Activated CD4-positive, alpha-beta memory T cell treated with anti-CD3 and anti-CD28 coated beads for 36 hours (primary cell): ENCODE results near the gene CSNK2A3. TPM values are rescaled to one million over a fixed set of nuclear protein-coding genes. Genes with fewer than 3 reads are reported as not detected.

Experiments used
- CTCF ChIA-PET: fragments of 350-600 bp; sonication (Branson Sonifier 250); formaldehyde crosslinking; loops from one replicate; lab custom pipeline; 2021; ENCODE audit warnings: antibody characterized with exemption, inconsistent platforms; lab: Charles Lee
- POLR2A ChIA-PET: fragments of 350-600 bp; sonication (Branson Sonifier 250); formaldehyde crosslinking; loops from one replicate; lab custom pipeline; 2021; ENCODE audit warnings: antibody characterized with exemption; lab: Charles Lee
- DNase-seq: peaks from one replicate; pipeline ENCODE4 v3.0.0-alpha.2; 2020
- H3K27ac Mint-ChIP-seq: one replicate; pipeline ENCODE4 v1.8.0; 2021; ENCODE audit warnings: mixed read lengths
- H3K27me3 Mint-ChIP-seq: one replicate; pipeline ENCODE4 v1.8.0; 2021; ENCODE audit warnings: mixed read lengths
- H3K36me3 Mint-ChIP-seq: one replicate; pipeline ENCODE4 v1.8.0; 2021; ENCODE audit warnings: mixed read lengths
- H3K4me1 Mint-ChIP-seq: one replicate; pipeline ENCODE4 v1.8.0; 2021; ENCODE audit warnings: low read depth, mixed read lengths
- H3K4me3 Mint-ChIP-seq: one replicate; pipeline ENCODE4 v1.8.0; 2021; ENCODE audit warnings: mild to moderate bottlenecking, mixed read lengths
- H3K9me3 Mint-ChIP-seq: one replicate; pipeline ENCODE4 v1.8.0; 2021; ENCODE audit warnings: mixed read lengths
- intact Hi-C: fragments of 100-400 bp; cut with micrococcal nuclease; formaldehyde crosslinking; loops from one replicate; pipeline ENCODE4 v1.15.1; 2023
- total RNA-seq, 2 experiments: library from RNA; stranded (reverse); gene quantifications; one replicate each; pipeline ENCODE4 v1.2.3, GENCODE V29; 2021

CSNK2A3 gene
- total RNA-seq, 2 experiments from 2014 or later: 2.2 TPM

- CTCF ChIA-PET: no interaction called here
- H3K4me3 Mint-ChIP-seq: no peak overlapping the region
- no peaks in the 10 kb centered on the region for H3K4me1 Mint-ChIP-seq
- intact Hi-C loops: no loop called here
- peaks cover 9% of the 10 kb centered on the region for H3K9me3 Mint-ChIP-seq
- peaks cover 2% of the 10 kb centered on the region for H3K27me3 Mint-ChIP-seq
- no peak for DNase-seq
- no peak overlapping the region for H3K27ac Mint-ChIP-seq
- POLR2A ChIA-PET: no interaction called here
- no peaks in the 10 kb centered on the region for H3K36me3 Mint-ChIP-seq
Observed at GRCh38 chr11:11320825-11321224, 32.2 kb downstream of the CSNK2A3 start.

GRCh38 chr11:11318961-11319360, 34.1 kb downstream of the CSNK2A3 start:
- no peaks in the 10 kb centered on the region for H3K36me3 Mint-ChIP-seq
- peaks cover 9% of the 10 kb centered on the region for H3K9me3 Mint-ChIP-seq
- peaks cover 2% of the 10 kb centered on the region for H3K27me3 Mint-ChIP-seq
- no peaks in the 10 kb centered on the region for H3K4me1 Mint-ChIP-seq
- H3K4me3 Mint-ChIP-seq: no peak overlapping the region
- no peak for DNase-seq
- H3K27ac Mint-ChIP-seq: no peak overlapping the region
- intact Hi-C loops: no loop called here
- ChIA-PET POLR2A (no interaction called here), CTCF (no interaction called here)

- intact Hi-C loops: no loop called here
- no peak for DNase-seq
- no peaks in the 10 kb centered on the region for H3K36me3 Mint-ChIP-seq
- CTCF ChIA-PET: no interaction called here
- peaks cover 9% of the 10 kb centered on the region for H3K9me3 Mint-ChIP-seq
- peaks cover 2% of the 10 kb centered on the region for H3K27me3 Mint-ChIP-seq
- H3K4me1 Mint-ChIP-seq: no peaks in the 10 kb centered on the region
- no peak overlapping the region for H3K27ac Mint-ChIP-seq
- POLR2A ChIA-PET: no interaction called here
- H3K4me3 Mint-ChIP-seq: no peak overlapping the region
Observed at GRCh38 chr11:11318461-11318860, 34.6 kb downstream of the CSNK2A3 start.

- no peaks in the 10 kb centered on the region for H3K9me3 Mint-ChIP-seq
- H3K36me3 Mint-ChIP-seq: no peaks in the 10 kb centered on the region
- H3K27ac Mint-ChIP-seq: no peak overlapping the region
- ChIA-PET POLR2A (no interaction called here), CTCF (no interaction called here)
- intact Hi-C loops: no loop called here
- no peaks in the 10 kb centered on the region for H3K4me1 Mint-ChIP-seq
- peaks cover 2% of the 10 kb centered on the region for H3K27me3 Mint-ChIP-seq
- H3K4me3 Mint-ChIP-seq: no peak overlapping the region
- DNase-seq: no peak
Observed at GRCh38 chr11:11316651-11317230, 36.3 kb downstream of the CSNK2A3 start.

GRCh38 chr11:11313902-11314692, 39.0 kb downstream of the CSNK2A3 start:
- CTCF ChIA-PET: no interaction called here
- H3K36me3 Mint-ChIP-seq: no peaks in the 10 kb centered on the region
- no peaks in the 10 kb centered on the region for H3K9me3 Mint-ChIP-seq
- no peak for DNase-seq
- POLR2A ChIA-PET: no interaction called here
- intact Hi-C loops: no loop called here
- H3K27ac Mint-ChIP-seq: no peak overlapping the region
- H3K4me1 Mint-ChIP-seq: peaks cover 4% of the 10 kb centered on the region
- H3K27me3 Mint-ChIP-seq: peaks cover 2% of the 10 kb centered on the region
- H3K4me3 Mint-ChIP-seq: no peak overlapping the region

GRCh38 chr11:11313426-11313825, 39.6 kb downstream of the CSNK2A3 start:
- POLR2A ChIA-PET: no interaction called here
- Mint-ChIP-seq H3K4me3 (no peak overlapping the region), H3K36me3 (no peaks in the 10 kb centered on the region), H3K4me1 (peaks cover 4% of the 10 kb centered on the region), H3K27me3 (peaks cover 2% of the 10 kb centered on the region), H3K27ac (no peak overlapping the region), H3K9me3 (no peaks in the 10 kb centered on the region)
- CTCF ChIA-PET: no interaction called here
- no peak for DNase-seq
- intact Hi-C loops: no loop called here

- Mint-ChIP-seq H3K9me3 (no peaks in the 10 kb centered on the region), H3K27me3 (peaks cover under 1% of the 10 kb centered on the region), H3K27ac (no peak overlapping the region), H3K4me1 (peaks cover 4% of the 10 kb centered on the region), H3K36me3 (no peaks in the 10 kb centered on the region), H3K4me3 (no peak overlapping the region)
- intact Hi-C loops: no loop called here
- POLR2A ChIA-PET: no interaction called here
- DNase-seq: no peak
- CTCF ChIA-PET: no interaction called here
Observed at GRCh38 chr11:11312738-11313137, 40.3 kb downstream of the CSNK2A3 start.

- ChIA-PET POLR2A (no interaction called here), CTCF (no interaction called here)
- Mint-ChIP-seq H3K4me1 (peaks cover 4% of the 10 kb centered on the region), H3K4me3 (no peak overlapping the region), H3K9me3 (no peaks in the 10 kb centered on the region), H3K27ac (no peak overlapping the region), H3K36me3 (no peaks in the 10 kb centered on the region), H3K27me3 (no peaks in the 10 kb centered on the region)
- intact Hi-C loops: no loop called here
- no peak for DNase-seq
Observed at GRCh38 chr11:11311169-11311568, 41.9 kb downstream of the CSNK2A3 start.

GRCh38 chr11:11309906-11310305, 43.1 kb downstream of the CSNK2A3 start:
- peaks cover 4% of the 10 kb centered on the region for H3K4me1 Mint-ChIP-seq
- DNase-seq: no peak
- ChIA-PET POLR2A (no interaction called here), CTCF (no interaction called here)
- no peak overlapping the region for H3K4me3 Mint-ChIP-seq
- H3K27me3 Mint-ChIP-seq: no peaks in the 10 kb centered on the region
- intact Hi-C loops: no loop called here
- no peaks in the 10 kb centered on the region for H3K36me3 Mint-ChIP-seq
- H3K9me3 Mint-ChIP-seq: no peaks in the 10 kb centered on the region
- H3K27ac Mint-ChIP-seq: no peak overlapping the region

GRCh38 chr11:11308249-11308648, 44.8 kb downstream of the CSNK2A3 start:
- H3K4me3 Mint-ChIP-seq: no peak overlapping the region
- H3K9me3 Mint-ChIP-seq: no peaks in the 10 kb centered on the region
- no peaks in the 10 kb centered on the region for H3K27me3 Mint-ChIP-seq
- intact Hi-C loops: no loop called here
- no peaks in the 10 kb centered on the region for H3K36me3 Mint-ChIP-seq
- POLR2A ChIA-PET: no interaction called here
- peaks cover 4% of the 10 kb centered on the region for H3K4me1 Mint-ChIP-seq
- H3K27ac Mint-ChIP-seq: no peak overlapping the region
- CTCF ChIA-PET: no interaction called here
- DNase-seq: no peak

- Mint-ChIP-seq H3K27ac (no peak overlapping the region), H3K9me3 (no peaks in the 10 kb centered on the region), H3K27me3 (no peaks in the 10 kb centered on the region), H3K4me3 (no peak overlapping the region), H3K36me3 (no peaks in the 10 kb centered on the region), H3K4me1 (peaks cover 4% of the 10 kb centered on the region)
- intact Hi-C loops: no loop called here
- POLR2A ChIA-PET: no interaction called here
- CTCF ChIA-PET: no interaction called here
- DNase-seq: no peak
Observed at GRCh38 chr11:11306855-11307254, 46.2 kb downstream of the CSNK2A3 start.

- Mint-ChIP-seq H3K4me1 (no peaks in the 10 kb centered on the region), H3K27ac (no peak overlapping the region), H3K4me3 (no peak overlapping the region), H3K36me3 (no peaks in the 10 kb centered on the region), H3K9me3 (no peaks in the 10 kb centered on the region), H3K27me3 (no peaks in the 10 kb centered on the region)
- intact Hi-C loops: no loop called here
- CTCF ChIA-PET: interaction anchor here (0.9 kb wide), 1 partner anchor 41 kb away, joined by 3 read pairs; no protein-coding TSS in a partner anchor
- DNase-seq: no peak
- POLR2A ChIA-PET: no interaction called here
Observed at GRCh38 chr11:11304550-11304949, 48.5 kb downstream of the CSNK2A3 start.

- CTCF ChIA-PET: no interaction called here
- no peak for DNase-seq
- no peaks in the 10 kb centered on the region for H3K27me3 Mint-ChIP-seq
- no peak overlapping the region for H3K4me3 Mint-ChIP-seq
- POLR2A ChIA-PET: no interaction called here
- no peaks in the 10 kb centered on the region for H3K36me3 Mint-ChIP-seq
- H3K4me1 Mint-ChIP-seq: no peaks in the 10 kb centered on the region
- intact Hi-C loops: no loop called here
- H3K27ac Mint-ChIP-seq: no peak overlapping the region
- no peaks in the 10 kb centered on the region for H3K9me3 Mint-ChIP-seq
Observed at GRCh38 chr11:11302565-11302964, 50.5 kb downstream of the CSNK2A3 start.
